Common myeloid progenitor, CD34-positive (primary cell): ENCODE results near the gene DPF3.

Source experiments
- CTCF ChIA-PET: fragments of 350-600 bp; sonication (Branson Sonifier 250); formaldehyde crosslinking; loops from one replicate; lab custom pipeline; 2021; ENCODE audit warnings: antibody characterized with exemption; lab: Charles Lee
- POLR2A ChIA-PET: fragments of 350-600 bp; sonication (Branson Sonifier 250); formaldehyde crosslinking; loops from one replicate; lab custom pipeline; 2021; ENCODE audit warnings: antibody characterized with exemption; lab: Charles Lee
- DNase-seq, 3 donors: peaks; one replicate each; pipeline versions ENCODE4 v3.0.0 to v3.0.0-alpha.2; 2013
- H3K27ac ChIP-seq, 2 experiments: 1 replicate in 1 of 2; 2 replicates in 1 of 2; pipeline ENCODE4 v1.7.0; 2013; ENCODE audit warnings: inconsistent platforms in 2 of 2, low read length in 2 of 2, mild to moderate bottlenecking in 2 of 2, low read depth in 1 of 2, moderate library complexity in 1 of 2; ENCODE audit not compliant: severe bottlenecking in 2 of 2, insufficient read depth in 1 of 2, poor library complexity in 1 of 2
- H3K27me3 ChIP-seq, 5 experiments: replicated peaks in 2 of 5; 1 replicate in 3 of 5; 2 replicates in 2 of 5; pipeline versions ENCODE4 v1.6.1 to v1.7.0; 2013; ENCODE audit warnings: low read length in 4 of 5, mild to moderate bottlenecking in 2 of 5, moderate library complexity in 2 of 5, inconsistent platforms in 1 of 5; ENCODE audit not compliant: insufficient read depth in 5 of 5, control insufficient read depth in 4 of 5
- H3K36me3 ChIP-seq, 4 experiments: 1 replicate in 2 of 4; 2 replicates in 2 of 4; pipeline versions ENCODE4 v1.6.1 to v1.7.0; 2013; ENCODE audit warnings: low read length in 3 of 4, control low read depth in 1 of 4, mild to moderate bottlenecking in 1 of 4; ENCODE audit not compliant: control insufficient read depth in 4 of 4, insufficient read depth in 4 of 4
- H3K4me1 ChIP-seq, 4 experiments: 1 replicate in 3 of 4; 2 replicates in 1 of 4; pipeline versions ENCODE4 v1.6.1 to v1.7.1; 2013; ENCODE audit warnings: low read length in 3 of 4, mild to moderate bottlenecking in 3 of 4, control low read depth in 1 of 4, inconsistent platforms in 1 of 4, moderate library complexity in 1 of 4; ENCODE audit not compliant: control insufficient read depth in 4 of 4, insufficient read depth in 4 of 4; ENCODE audit errors: control extremely low read depth in 1 of 4
- H3K4me3 ChIP-seq, 7 experiments: 1 replicate in 4 of 7; 2 replicates in 3 of 7; pipeline versions ENCODE4 v1.5.1 to v1.7.0; 2013; ENCODE audit warnings: mild to moderate bottlenecking in 7 of 7, low read length in 6 of 7, moderate library complexity in 6 of 7, inconsistent platforms in 2 of 7, low read depth in 2 of 7, control low read depth in 1 of 7; ENCODE audit not compliant: insufficient read depth in 4 of 7, control insufficient read depth in 1 of 7; ENCODE audit errors: extremely low read depth in 1 of 7
- H3K9me3 ChIP-seq, 5 experiments: 1 replicate in 4 of 5; 2 replicates in 1 of 5; pipeline versions ENCODE4 v1.6.1 to v1.7.1; 2013; ENCODE audit warnings: low read length in 4 of 5, mild to moderate bottlenecking in 2 of 5, inconsistent platforms in 1 of 5, low read depth in 1 of 5, moderate library complexity in 1 of 5; ENCODE audit not compliant: control insufficient read depth in 4 of 5, insufficient read depth in 2 of 5; ENCODE audit errors: control extremely low read depth in 1 of 5
- WGBS: methylation state at CpG from one replicate; pipeline ENCODE4 v1.1.5; 2013; ENCODE audit not compliant: insufficient coverage; 5-methylcytosine and 5-hydroxymethylcytosine counted together

The DPF3 gene

DNA sequence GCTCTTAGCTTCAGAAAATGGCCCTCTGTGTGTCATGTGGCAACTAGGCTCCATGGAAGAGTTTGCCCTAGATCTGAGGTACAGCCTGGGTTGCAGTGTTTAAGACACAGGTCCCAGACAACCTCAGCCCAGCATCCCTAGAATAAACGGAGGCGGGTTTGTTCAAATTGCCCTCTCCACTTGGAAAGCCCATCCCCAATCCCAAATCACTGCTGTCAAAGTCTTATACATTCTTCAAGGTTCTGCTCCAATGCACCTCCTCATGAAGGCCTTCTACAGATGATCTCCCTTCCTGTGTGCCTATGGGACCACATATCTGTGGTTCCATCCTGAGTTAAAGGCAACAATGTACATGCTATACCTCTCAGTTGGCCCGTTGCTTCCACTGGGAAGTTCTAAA is 289.8 kb downstream of the DPF3 start:
- DNase-seq = no peak
- H3K27ac ChIP-seq = no peak overlapping the region
- no peak overlapping the region for H3K4me3 ChIP-seq
- peaks cover 0 to 89% (median 25%) of the 10 kb centered on the region in 5 experiments for H3K27me3 ChIP-seq
- no peaks in the 10 kb centered on the region for H3K9me3 ChIP-seq
- CTCF ChIA-PET = no interaction called here
- H3K4me1 ChIP-seq = peaks cover 0 to 2% (median 0%) of the 10 kb centered on the region in 4 experiments
- H3K36me3 ChIP-seq = no peaks in the 10 kb centered on the region
- POLR2A ChIA-PET = no interaction called here
- WGBS = 100% methylated on average over 3 of the region's 3 CpGs

DNA sequence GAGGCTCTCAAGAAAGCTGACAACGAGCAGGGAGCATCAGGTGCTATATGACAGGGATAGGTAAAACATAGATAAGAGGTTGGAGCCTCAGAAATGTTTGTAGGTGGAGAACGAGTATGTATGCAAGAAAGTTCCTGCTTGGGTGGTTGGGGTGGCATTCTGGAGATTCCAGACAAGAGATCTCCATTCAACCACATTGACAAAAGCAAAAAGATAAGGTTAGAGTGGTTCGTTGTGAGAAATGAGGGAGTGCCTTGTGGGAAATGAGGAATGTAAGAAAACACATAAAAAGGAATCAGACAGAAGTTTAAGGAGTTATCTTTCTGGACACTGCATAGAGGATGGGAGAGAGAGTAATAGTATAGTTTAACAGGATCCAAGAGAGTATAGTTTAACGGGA is 290.3 kb downstream of the DPF3 start:
- no peak overlapping the region for H3K4me3 ChIP-seq
- WGBS = 100% methylated on average over 4 of the region's 4 CpGs
- ChIA-PET POLR2A (no interaction called here), CTCF (interaction anchor here (0.7 kb wide), 1 partner anchor 1411 kb away, joined by 3 read pairs; no protein-coding TSS in a partner anchor)
- no peaks in the 10 kb centered on the region for H3K36me3 ChIP-seq
- no peak overlapping the region for H3K27ac ChIP-seq
- peaks cover 0 to 2% (median 0%) of the 10 kb centered on the region in 4 experiments for H3K4me1 ChIP-seq
- DNase-seq = no peak
- H3K9me3 ChIP-seq = no peaks in the 10 kb centered on the region
- peaks cover 0 to 89% (median 25%) of the 10 kb centered on the region in 5 experiments for H3K27me3 ChIP-seq

DNA sequence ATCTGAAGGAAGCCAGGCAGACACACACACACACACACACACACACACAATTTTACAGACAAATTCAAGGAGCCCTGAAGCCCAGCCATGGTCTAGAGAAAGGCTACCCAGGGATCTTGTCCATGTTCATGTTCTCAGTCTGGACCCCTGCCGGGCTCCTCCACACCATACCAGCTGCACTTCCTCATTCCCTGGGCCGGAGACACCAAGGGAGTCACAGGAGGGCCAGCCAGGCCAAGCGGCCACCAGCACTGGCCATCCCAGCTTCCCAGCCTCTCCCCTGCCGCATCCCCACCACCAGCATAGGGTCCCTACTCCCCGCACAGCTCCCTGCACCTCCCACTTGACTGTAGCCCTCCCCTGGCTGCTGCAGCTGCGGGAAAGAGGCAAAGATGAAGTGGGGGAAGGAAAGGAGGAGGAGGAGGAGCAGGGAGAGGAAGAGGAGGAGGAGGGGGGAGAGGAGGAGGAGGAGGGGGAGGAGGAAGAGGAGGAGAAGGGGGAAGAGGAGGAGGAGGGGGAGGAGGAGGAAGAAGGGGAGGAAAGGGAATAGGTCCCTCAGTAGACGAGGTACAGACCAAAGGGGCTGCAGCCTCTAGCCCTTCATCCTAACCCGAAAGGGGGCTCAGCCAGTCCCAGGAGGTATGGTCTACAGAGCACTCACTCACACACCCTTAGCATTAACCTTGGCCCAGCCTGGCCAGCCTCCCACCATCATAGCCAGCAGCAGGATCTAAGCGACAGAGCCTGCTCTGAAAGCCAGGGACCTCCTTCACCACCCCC is 293.2 kb downstream of the DPF3 start:
- Histone ChIP-seq H3K36me3 (no peaks in the 10 kb centered on the region), H3K27me3 (peaks cover 5 to 90% (median 40%) of the 10 kb centered on the region in 5 experiments), H3K27ac (no peak overlapping the region), H3K9me3 (no peaks in the 10 kb centered on the region), H3K4me3 (no peak overlapping the region), H3K4me1 (peaks cover 0 to 2% (median 0%) of the 10 kb centered on the region in 4 experiments)
- WGBS = 53% methylated on average over 5 of the region's 9 CpGs
- peak in 2 of 3 donors; percentile 15 to 19 for DNase-seq
- POLR2A ChIA-PET = interaction anchor here (0.7 kb wide), 1 partner anchor 34 kb away, joined by 3 read pairs; no protein-coding TSS in a partner anchor
- CTCF ChIA-PET = no interaction called here

DNA sequence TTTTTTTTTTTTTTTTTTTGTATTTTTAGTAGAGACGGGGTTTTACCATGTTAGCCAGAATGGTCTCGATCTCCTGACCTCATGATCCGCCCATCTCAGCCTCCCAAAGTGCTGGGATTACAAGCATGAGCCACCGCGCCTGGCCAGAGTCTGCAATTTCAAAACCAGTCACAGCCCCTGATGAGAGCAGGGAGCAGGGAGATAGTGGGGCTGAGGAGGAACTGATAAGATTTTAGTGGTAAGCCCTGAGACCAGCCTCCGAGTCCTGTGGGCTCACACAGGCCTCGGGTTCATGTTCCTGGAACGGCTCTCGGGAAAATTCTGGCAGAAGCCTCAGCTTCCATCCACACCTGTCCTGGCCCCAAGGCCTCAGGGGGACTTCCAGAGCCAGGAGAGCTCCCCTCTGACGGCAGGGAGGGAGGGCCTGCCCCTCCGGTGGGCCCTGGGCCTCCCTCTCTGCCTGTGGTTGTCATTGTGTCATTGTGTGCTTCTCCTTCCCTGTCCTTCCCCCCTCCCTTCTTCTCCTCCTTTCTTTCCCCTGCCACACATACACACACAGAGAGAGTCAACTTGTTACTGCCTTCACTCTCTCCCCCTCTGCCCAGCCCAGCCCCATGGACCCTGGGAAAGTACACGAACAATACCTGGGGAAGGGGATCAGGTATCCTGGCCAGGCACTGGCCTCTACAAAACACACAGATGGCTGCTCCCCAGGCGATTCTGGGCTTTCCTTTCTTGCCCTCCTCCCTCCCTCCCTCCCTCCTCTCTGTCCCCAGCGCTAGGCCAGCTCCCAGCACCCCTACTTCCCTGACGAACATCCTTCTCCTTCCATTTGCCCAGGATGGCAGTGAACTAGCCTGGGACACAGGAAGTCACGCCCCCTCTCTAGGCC is 294.1 kb downstream of the DPF3 start:
- Histone ChIP-seq H3K27ac (no peak overlapping the region), H3K36me3 (no peaks in the 10 kb centered on the region), H3K4me3 (no peak overlapping the region), H3K9me3 (no peaks in the 10 kb centered on the region), H3K27me3 (peaks cover 5 to 87% (median 39%) of the 10 kb centered on the region in 5 experiments), H3K4me1 (peaks cover under 1 to 3% (median 3%) of the 10 kb centered on the region in 4 experiments)
- WGBS = 43% methylated on average over 8 of the region's 16 CpGs
- ChIA-PET CTCF (no interaction called here), POLR2A (interaction anchor here (0.7 kb wide), 1 partner anchor 33 kb away, joined by 3 read pairs; no protein-coding TSS in a partner anchor)
- DNase-seq = peak; percentile 21 to 56 (median 37)

DNA sequence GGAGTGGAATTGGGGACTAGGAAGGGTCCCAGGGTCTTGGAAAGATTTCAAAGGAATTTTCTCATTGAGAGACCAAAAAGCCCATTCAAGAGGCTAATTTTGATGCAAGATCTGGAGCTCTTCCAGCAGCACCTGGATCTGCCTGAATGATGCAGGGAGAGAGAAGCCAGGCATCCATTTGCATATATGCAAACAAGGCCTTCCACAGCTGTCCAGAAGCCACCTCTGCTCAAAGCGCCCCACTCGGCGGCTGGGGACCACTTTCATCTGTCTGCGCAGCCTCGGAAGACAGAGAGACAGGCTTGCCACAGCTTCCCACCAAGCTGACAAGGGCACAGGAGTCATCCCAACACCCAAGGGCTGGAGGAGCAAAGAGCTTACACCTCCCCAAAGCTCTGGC is 295.6 kb downstream of the DPF3 start:
- Histone ChIP-seq H3K4me3 (no peak overlapping the region), H3K4me1 (peaks cover 2 to 15% (median 12%) of the 10 kb centered on the region in 4 experiments), H3K27ac (no peak overlapping the region), H3K27me3 (peaks cover 5 to 73% (median 30%) of the 10 kb centered on the region in 5 experiments), H3K9me3 (no peaks in the 10 kb centered on the region), H3K36me3 (no peaks in the 10 kb centered on the region)
- DNase-seq = no peak
- ChIA-PET POLR2A (no interaction called here), CTCF (interaction anchor here (1.1 to 1.4 kb wide), 3 partner anchors 26 to 306 kb away, joined by 3 read pairs; no protein-coding TSS in a partner anchor)
- 86% methylated on average over 5 of the region's 5 CpGs for WGBS

DNA sequence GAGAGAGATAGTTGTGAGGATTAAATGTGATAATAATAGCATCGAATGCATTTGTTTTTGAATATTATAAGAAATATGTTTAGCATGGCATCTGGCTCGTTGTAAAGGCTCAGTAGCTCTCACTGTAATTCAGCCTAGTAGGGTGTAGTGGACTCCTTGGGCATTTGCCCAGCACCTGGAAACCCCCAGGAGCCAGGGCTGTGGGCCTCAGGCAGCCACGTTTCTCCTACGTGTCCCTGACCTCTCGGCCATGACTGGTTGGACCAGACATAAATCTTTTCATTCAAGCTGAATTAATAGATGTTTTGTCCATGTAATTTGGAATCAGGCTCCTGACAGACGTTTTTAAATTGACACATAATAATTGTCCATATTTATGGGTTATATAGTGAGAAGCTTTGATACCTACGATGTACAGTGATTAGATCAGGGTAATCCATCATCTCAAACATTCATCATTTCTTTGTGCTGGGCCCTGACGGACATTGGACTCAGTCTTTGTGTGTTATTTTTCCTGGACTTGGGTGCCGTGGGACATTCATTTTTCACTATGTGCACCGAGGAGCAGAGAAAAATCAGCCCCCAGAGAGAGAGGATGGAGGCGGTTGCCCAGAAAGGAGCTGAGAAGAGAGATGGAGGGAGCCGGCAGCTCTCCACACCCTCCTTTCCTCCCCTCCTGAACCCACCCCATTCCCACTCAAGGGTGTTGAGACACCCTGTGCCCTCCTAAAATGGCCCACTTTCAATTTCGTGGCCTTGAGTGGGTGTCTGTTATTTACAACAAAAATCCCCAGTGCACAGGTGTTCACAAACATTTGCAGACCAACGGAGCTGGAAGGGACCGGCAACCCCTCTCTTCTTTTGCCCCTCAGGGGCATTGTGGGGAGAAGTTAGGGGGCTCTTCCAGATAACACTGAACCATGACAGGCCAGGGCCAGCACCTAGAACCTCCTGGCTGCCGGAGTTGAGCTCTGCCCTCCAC is 296.4 kb downstream of the DPF3 start:
- 81% methylated on average over 6 of the region's 16 CpGs for whole genome bisulfite sequencing
- Histone ChIP-seq H3K9me3 (no peaks in the 10 kb centered on the region), H3K36me3 (no peaks in the 10 kb centered on the region), H3K4me3 (no peak overlapping the region), H3K27me3 (peaks cover 5 to 76% (median 34%) of the 10 kb centered on the region in 5 experiments), H3K4me1 (peaks cover 2 to 15% (median 12%) of the 10 kb centered on the region in 4 experiments), H3K27ac (no peak overlapping the region)
- CTCF ChIA-PET = interaction anchor here (1.1 to 1.4 kb wide), 3 partner anchors 27 to 307 kb away, joined by 3 read pairs; no protein-coding TSS in a partner anchor
- DNase-seq = no peak
- POLR2A ChIA-PET = no interaction called here
